Hematopoietic multipotent progenitor cell treated with erythropoietin and hydrocortisone succinate and interleukin-3 and kit ligand, for 15 days (in vitro differentiated cells): ENCODE measurements around the gene PRKAR1B.

Source experiments
- DNase-seq: peaks from one replicate; pipeline ENCODE4 v3.0.0-alpha.2; 2015; ENCODE audit warnings: low spot score

The PRKAR1B gene

DNA sequence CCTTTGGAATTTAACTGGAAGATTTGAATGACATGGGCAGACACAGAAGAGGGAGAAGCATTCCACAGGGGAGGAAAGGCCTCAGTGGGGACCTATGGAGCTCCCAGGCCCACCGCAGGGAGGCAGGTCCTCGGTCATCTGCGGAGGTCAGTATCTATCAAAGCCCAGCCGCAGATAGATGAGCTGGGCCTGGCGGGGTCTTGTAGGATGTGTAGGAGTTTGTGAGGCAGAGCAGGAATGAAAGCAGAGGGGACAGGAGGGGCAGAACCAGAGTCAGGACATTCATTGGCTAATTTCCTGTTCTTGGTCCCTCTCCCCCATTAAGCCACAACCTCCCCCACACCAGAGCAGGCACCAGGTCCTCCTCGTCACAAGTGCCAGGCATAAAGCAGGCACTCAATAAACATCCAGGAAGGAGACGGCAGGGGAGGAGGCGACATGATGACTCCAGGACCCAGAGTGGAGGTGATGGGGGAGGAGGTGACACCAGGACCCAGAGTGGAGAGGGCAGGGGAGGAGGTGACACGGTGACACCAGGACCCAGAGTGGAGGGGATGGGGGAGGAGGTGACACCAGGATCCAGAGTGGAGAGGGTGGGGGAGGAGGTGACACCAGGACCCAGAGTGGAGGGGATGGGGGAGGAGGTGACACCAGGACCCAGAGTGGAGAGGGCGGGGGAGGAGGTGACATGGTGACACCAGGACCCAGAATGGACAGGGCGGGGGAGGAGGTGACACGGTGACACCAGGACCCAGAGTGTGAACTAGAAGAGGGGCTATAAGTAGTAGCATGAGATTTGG lies 123.7 kb downstream of the PRKAR1B start:
- DNase-seq = no peak

DNA sequence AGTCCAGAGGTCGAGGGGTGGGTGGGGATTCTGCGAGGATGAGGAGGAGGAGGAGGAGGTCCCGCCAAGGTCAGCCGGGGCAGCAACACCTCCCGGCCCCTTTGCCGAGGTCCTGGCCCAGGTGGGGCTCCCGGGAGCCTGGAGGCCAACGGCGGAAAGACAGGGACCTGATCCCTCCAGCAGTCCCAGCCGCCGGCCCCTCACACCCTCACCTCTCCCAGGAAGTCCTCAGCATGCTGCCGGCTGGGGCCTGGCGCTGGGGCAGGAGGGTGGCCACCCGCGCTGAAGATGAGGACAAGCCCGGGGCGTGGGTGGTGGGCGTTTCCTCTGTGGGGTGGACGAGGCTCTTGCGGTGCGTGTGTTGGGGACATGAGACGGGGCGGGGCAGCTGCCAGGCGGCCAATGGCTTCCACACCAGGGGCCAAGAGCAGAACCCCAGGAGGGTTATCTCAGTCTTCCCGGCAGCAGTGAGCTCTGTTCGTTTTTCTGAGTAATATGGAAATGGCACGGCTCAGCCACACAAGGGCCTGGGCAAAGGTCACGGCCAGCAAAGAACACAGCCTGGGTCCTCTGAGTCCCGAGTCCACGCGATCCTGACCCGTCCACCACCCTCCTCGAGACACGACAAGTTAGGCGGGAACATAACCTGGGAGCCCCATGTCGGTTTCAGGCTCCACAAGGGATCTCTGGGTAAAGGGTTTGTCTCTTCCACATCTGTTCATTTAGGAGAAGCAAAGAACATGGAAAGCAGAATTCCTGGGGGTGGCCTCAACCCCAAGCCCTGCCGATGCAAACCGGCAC lies 124.5 kb downstream of the PRKAR1B start:
- peak; percentile 40 for DNase-seq

DNA sequence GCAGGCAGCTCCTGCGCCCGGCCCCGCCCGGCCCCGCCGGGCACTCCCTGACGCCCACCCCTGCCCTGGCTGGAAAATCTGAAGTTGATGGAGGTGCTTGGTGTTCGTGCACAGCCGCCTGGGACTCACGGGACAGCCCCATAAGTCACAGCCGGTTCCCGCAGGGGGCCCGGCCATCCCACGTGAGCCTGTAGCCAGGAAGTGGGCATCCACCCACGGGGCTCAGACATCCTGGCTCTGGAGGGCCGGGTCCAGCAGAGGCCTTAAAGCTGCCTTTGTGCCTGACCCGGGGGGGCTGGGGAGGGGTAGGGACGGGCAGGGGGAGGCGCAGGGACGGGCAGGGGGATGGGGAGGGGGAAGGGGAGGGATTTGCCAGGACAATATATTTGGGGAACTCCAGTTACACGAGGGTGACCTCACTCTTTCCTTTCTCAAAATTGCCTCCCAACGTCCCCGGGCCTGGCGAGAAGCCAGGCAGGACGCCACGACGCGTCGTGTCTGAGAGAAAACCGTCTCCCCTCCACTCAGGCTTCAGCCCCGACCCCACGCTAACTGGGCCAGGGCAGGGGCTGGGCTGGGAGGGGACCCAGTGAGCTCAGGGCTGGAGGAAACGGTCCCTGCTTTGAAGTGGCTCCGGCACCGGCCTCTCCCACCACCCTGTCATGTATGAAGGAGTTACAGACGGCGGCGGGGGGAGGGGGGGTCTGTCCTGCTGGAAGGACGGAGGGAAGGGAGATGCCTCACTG lies 125.3 kb downstream of the PRKAR1B start:
- no peak for DNase-seq

DNA sequence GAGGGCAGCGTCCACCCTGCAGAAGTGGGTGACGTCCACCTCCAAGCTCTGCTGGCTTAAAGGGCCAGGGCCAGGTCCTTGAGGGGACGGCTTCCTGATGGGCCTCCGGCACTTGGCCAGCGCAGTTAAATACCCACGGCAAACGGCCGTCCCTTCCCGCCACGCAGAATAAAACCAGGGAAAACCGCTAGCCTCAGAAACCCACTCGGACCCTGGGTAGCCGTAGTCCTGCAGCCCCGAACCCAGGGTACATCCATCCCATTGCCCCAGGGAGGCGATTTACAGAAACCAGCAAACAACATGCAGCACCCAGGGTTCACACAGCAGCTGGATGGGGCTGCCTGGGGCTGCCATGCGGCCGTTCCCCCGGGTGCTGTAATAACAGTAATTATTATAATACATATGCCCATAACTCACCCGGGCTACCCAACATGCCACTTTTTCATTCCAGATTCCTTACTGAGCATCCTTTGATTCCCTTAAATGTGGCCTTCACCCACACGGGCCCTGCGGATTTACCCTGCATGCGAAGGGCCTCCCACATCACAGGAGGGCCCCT lies 126.0 kb downstream of the PRKAR1B start:
- DNase-seq = no peak

DNA sequence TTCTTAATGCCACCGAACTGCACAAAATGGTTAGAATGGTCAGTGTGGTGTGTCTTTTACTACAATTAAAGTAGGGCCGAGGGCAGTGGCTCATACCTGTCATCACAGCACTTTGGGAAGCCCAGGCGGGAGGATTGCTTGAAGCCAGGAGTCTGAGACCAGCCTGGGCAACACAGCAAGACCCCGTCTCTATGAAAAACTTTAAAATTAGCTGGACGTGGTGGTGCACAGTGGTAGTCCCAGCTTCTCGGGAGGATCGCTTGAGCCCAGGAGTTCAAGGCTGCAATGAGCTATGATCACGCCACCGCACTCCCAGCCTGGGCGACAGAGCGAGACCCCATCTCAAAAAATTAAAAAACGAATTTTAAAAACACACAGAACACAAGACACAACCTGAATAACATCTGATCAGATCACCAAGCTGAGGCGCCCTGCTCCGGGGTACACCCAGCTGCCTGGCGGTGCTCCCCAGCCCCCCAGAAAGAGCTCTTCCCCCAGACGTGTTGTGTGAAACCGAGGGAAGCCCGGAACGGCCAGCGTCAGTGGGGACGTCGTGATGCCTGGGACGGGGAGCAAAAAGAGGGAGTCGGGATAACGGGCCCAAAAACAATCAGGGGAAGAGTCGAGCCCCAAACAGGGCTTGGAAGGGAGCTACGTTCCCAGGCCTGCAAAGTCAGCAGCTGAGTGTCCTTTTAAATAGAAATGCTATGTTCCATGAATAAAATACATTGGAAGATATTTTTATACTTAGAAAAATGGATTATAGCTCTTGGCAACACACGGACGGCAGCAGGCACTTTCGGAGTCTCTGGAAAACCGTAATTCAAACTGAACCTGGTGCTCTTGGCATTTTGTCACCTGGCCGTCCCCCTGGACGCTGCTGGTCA lies 126.7 kb downstream of the PRKAR1B start:
- no peak for DNase-seq

DNA sequence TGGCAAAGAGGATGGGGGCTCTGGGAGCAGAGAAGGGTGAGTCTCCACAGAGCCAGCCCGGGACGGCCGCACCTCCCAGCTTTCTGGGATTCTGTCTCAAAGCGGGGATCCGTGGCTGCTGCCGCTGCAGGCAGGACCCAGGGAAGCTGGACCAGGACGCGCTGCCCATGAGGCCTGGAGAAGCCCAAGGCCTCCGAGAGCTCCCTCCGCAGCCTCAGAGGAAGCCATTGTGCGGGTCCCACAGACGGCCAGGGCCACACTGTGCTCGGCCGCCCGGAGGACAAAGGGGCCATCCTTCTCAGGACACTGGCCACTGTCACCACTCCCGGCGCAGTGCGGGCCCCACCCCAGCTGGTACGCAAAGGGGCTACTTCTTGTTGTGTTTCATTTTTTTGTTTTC lies 128.2 kb downstream of the PRKAR1B start:
- DNase-seq = no peak

DNA sequence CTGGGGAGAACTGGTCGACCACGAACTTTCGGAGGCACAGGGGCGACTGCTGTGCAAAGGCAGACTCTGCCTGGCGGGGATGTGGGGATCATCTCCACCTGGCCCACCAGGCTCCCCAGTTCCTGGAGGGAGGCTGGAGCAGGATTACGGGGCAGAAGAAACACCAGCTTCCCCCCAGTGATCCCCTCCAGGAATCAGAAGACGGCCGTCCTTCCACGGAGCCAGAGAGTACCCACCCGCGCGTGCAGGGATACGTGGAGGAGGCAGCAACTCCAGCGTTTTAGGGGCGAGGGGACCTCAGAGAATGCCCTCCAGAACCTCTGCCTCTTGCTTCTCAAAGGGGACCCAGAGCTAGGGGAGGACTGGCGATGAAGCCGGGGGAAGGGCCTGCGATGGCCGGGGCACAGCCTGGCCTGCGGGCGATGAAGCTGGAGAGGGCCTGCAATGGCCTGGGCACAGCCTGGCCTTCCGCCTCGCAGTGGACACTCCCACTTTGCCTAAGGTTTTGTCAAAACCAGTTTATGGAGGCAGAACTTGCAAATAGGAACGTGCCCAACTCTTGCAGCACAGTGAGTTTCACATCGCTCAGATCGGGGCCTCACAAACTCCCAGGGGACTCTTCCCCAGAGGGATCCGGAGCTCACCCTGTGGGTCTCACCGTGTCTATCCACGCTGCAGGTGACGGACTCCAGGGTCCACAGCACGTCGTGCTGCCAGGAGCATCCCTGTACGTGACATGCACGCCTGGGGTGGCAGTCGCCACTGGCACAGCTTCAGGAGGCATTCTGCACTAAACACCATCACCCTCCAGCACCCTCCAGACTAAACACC lies 129.5 kb downstream of the PRKAR1B start:
- DNase-seq = no peak

DNA sequence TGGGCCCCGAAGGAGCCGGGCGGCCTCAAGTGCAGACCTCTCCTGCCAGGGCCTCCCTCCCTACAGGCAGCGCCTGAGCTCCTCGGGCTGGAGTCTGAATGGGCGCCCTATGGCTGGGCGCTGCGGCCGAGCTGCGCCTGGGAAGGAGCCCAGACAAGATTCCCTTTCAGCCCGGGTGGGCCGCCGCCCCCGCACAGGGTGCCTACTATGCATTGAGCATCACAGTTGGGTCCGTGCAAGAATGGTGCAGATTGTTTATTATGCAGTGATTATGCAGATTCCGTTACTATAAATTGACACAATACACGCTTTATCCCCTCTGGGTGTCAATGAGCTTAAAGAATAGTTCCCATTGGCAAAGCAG lies 130.3 kb downstream of the PRKAR1B start:
- DNase-seq = no peak

DNA sequence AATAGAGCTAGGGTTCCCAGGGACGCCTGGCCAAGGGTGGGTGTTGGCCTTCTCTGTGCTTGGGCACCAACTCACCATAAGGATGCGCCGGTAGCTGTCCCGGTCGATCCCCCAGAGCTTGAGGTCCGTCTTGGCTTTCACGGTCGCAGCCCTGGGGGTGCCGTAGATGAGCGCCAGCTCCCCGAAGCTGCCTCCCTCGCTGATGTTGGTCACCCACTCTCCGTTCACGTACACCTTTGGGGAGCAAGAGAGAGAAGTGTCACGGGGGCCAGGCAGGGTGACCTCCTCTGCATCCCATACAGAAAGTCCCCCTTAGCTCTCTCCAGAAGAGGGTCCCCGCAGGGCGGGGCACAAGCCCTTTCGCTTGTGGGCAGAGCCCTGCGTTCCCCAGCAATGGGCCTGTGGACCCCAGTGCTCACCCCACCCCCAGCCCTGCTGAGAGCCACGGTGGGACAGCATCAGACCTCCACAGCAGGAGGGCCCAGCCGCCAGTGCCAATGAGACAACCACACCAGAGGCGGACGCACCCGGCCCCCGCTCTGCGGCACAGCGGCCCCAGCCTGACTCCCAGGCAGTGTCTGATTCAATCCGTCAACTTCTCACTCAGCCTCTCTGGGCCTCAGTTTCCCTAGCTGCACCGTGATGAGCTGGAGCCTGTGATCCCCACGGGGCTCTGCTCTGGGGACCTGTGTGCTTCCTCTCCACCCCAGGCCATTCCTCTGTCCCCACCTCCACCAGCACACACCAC lies 130.8 kb downstream of the PRKAR1B start:
- DNase-seq = no peak

DNA sequence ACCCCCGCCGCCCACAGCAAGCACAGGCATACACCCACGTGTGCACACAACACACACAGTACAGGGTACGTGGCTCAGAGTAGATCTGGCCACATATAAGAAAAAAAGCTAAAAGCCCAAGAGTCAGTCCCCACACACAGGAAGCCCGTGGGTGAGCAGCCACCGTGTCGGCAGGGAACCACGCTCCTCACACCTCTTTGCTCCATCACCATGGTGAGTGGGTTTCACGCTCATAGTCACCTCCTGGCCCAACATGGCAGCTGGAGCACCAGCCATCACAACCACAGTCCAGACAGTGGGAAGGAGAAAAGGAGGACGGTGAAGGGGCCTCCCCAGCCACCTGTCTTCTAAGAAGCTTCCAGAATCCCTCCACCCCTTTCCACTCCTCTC lies 131.5 kb downstream of the PRKAR1B start:
- DNase-seq = no peak

DNA sequence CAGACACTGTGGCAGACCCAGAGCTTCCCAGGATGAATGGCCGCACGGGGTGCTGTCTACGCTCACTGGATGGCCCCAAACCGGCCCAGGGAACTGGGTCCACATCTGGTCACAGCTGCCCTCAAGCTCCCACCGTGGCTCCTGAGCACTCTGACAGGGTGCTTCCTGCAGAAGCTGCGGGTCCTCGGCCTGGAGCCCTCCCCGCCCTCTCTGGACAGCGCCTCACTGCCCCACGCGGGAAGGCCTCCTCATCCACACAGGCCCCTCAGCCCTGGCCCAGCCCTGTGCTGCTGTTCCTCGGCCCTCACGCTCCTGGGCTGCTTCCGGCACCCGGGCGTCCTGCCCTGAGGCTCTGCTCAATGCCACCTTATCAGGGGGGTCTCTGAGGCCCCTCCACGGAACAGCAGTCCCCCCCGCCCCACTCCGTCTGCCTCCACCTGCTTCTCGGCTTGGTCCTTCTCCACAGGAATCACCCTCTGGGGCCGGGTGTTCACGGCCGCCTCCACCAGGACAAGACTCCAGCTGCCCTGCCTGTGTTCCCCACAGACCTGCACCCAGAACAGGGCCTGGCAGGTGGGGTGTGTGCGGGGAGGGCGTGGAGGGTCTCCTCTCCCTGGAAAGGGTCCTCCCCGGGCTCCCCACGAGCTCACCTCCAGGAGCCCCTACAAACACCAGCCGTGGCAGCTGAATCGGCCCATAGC lies 132.0 kb downstream of the PRKAR1B start:
- no peak for DNase-seq

DNA sequence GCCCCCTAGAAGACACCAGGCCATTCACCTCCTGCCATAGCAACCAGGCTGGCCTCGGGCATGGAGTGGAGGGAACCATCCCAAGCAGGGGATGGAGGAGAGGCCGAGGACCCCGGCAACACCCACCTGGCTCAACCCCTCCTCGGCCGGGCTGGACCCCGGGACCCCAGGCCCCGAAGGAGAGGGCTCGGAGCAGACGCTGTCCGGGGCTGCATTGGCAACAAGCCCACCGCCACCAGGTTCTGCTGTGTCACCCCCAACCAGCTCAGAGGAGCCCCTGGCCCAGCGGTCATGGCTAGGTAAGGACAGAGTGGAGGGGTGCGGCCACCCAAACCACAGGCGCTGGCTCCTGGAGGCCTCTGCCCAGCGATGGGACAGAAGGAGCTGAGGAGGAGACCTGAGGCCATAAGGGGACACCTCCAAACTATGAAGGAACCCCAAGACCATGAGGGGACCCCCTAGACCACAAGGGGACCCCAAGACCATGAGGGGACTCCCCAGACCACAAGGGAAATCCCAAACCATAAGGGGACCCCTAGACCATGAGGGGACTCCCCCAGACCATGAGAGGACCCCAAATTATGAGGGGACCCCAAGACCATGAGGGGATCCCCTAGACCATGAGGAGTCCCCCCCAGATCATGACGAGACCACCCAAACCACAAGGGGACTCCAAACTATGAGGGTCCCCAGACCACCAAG lies 132.7 kb downstream of the PRKAR1B start:
- no peak for DNase-seq

DNA sequence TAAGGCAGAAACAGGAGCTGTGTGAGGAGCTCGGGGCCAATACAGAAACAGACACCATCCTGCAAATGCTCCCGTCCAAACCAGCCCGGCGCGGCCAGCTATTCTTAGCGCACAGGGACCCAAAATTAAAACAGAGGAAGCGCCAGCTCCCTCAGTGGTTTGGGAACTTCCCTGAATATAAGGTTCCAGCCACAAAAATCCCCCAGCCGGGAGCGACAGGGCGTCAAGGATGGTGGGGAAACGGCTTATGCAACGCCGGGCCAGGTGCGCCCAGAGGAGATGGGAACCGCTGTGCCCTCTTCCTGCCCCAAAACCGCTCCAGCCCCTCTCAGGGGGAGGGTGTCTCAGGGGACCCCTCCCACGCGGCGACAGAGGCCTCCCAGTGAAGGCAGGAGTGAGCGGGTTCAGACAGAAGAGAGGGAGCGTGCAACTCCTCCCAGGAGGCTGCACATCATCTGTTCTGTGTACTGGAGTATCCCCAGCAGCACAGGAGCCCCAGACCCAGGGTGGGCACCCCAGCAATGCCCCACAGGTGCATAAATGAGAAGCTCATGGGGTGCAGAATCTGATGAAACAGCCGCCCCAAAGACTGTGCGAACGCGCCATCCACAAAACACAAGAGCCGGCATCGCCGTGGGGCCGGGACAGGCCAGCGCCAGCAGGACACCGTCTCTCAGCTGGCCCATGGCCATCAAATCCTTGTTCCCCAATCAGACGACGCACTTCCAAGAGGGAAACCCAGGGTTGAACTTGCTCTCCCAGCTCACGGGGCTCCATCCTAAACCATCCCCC lies 133.6 kb downstream of the PRKAR1B start:
- DNase-seq = no peak

DNA sequence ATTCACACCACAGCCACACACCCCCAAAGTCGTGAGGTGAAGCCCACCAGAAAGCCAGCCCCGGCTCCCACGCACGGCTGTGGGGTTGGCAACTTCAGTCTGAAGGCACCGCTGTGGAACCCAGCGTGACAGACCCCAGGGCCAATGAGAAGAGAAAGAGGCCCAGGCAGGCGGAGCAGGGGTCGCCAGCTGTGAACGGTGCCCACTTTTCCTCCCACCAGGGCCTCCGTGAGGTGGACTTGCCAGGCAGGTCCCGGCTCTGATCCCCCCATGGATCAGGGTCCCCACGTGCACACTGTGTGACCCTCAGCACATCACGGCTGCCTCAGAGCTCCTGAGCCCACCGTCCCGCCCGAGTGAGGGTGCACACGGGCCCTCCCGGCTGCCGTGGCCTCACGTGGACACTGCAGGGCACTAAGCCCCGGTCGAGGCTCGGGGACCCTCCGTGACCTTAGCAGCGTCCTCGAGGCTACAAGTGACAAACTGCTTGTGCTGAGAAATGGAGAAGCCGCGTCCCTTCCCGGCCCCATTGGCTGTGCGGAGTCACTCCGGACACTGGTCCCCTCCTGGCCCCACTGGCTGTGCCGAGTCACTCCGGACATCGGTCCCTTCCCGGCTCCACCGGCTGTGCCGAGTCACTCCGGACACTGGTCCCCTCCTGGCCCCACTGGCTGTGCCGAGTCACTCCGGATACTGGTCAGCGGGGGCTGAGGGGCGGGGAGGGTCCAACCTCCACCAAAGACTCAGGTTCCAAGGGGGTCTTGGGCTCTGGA lies 135.0 kb downstream of the PRKAR1B start:
- DNase-seq = no peak

DNA sequence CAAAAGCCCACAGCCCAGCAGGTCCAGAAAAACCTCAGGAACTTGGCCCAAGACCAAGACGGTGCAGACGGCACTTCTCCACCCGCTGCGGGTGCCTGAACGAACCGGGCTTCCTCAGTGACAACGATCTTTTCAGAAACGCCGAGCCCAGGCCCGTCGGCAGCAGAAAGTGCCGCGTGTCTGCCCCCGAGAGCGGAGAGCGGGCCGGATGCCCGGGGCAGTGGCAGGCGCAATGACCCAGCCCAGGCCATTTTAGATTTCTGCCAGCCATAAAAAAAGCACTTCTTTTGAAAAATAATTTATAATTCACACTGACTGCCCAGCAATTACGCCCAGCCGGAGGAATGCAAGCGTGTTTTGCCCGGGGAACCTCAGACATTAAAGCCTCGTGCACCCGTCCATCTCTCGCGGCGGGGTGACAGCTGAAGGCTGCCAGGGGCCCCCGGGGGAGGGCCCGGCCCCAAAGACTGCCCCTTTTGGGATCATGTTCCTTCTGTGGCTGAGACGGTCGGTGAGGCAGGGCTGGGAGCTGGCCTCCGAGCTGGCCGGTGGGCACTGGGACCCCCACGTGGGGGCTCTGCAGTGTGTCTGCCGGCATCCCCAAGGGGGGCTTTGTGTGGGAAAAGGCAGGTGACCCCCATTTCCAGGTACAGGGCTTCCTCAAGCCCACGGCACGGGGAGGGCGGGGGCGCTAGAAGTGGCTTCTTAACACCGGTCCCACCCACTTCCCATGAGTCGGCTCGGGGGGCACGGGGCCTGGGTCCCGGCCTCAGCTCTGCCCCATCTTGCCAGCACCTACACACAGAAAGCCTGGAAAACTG lies 136.1 kb downstream of the PRKAR1B start:
- DNase-seq = no peak
